GM23338 (cell line): ENCODE results near the gene GRM6. TPM values are rescaled to one million over a fixed set of nuclear protein-coding genes. Genes with fewer than 3 reads are reported as not detected.

Experiments used
- ATAC-seq: fragments of 200-7000 bp; cut with Tn5 transposase; 3 replicates; pipeline ENCODE4 v1.9.1; 2020
- DNase-seq: peaks from one replicate; pipeline ENCODE4 v3.0.0-alpha.2; 2015; ENCODE audit warnings: low spot score
- H2AFZ ChIP-seq: fragments of 200-600 bp; sonication (generic); 2 replicates; pipeline ENCODE4 v1.8.0; 2016; ENCODE audit warnings: antibody characterized with exemption, mild to moderate bottlenecking, moderate library complexity
- H3F3A ChIP-seq: fragments of 200-600 bp; sonication (generic); replicated peaks from 2 replicates; pipeline ENCODE4 v1.8.0; 2017; ENCODE audit warnings: antibody characterized with exemption, mixed run types, low read depth
- H3K27ac ChIP-seq: fragments of 200-600 bp; sonication (generic); 2 replicates; pipeline ENCODE4 v1.6.1; 2016; ENCODE audit warnings: low read depth
- H3K27me3 ChIP-seq: fragments of 200-600 bp; sonication (generic); 2 replicates; pipeline ENCODE4 v1.8.0; 2016; ENCODE audit warnings: mild to moderate bottlenecking, mixed run types, moderate library complexity; ENCODE audit not compliant: insufficient read depth
- H3K36me3 ChIP-seq: fragments of 200-600 bp; sonication (generic); 2 replicates; pipeline ENCODE4 v1.8.0; 2016; ENCODE audit warnings: mild to moderate bottlenecking; ENCODE audit not compliant: insufficient read depth
- H3K4me1 ChIP-seq: fragments of 200-600 bp; sonication (generic); 2 replicates; pipeline ENCODE4 v1.8.0; 2016; ENCODE audit warnings: mild to moderate bottlenecking, moderate library complexity; ENCODE audit not compliant: insufficient read depth
- H3K4me2 ChIP-seq: fragments of 200-600 bp; sonication (generic); 2 replicates; pipeline ENCODE4 v1.7.1; 2017; ENCODE audit warnings: mixed run types
- H3K4me3 ChIP-seq: fragments of 200-600 bp; sonication (generic); 2 replicates; pipeline ENCODE4 v1.6.1; 2016; ENCODE audit warnings: mixed run types
- H3K79me2 ChIP-seq: fragments of 200-600 bp; sonication (generic); replicated peaks from 2 replicates; pipeline ENCODE4 v1.8.0; 2017; ENCODE audit warnings: mild to moderate bottlenecking; ENCODE audit not compliant: insufficient read depth
- H3K9me2 ChIP-seq: fragments of 200-600 bp; sonication (generic); 2 replicates; pipeline ENCODE4 v1.8.0; 2017; ENCODE audit not compliant: insufficient read depth
- H4K20me1 ChIP-seq: fragments of 200-600 bp; sonication (generic); replicated peaks from 2 replicates; pipeline ENCODE4 v1.8.0; 2017; ENCODE audit warnings: mild to moderate bottlenecking; ENCODE audit not compliant: insufficient read depth
- H3K27ac Mint-ChIP-seq: 2 replicates; pipeline ENCODE4 v1.8.0; 2020; ENCODE audit warnings: inconsistent platforms, mild to moderate bottlenecking, moderate library complexity, mixed read lengths
- H3K27me3 Mint-ChIP-seq: 3 replicates; pipeline ENCODE4 v1.8.0; 2022; ENCODE audit warnings: low read depth, mild to moderate bottlenecking, moderate library complexity, mixed read lengths, inconsistent platforms; ENCODE audit not compliant: insufficient read depth, poor library complexity
- H3K36me3 Mint-ChIP-seq: 3 replicates; pipeline ENCODE4 v1.8.0; 2021; ENCODE audit warnings: low read depth, mild to moderate bottlenecking, inconsistent platforms, moderate library complexity, mixed read lengths
- H3K4me1 Mint-ChIP-seq: 3 replicates; pipeline ENCODE4 v1.8.0; 2020; ENCODE audit warnings: mild to moderate bottlenecking, inconsistent platforms, mixed read lengths
- H3K4me3 Mint-ChIP-seq: 3 replicates; pipeline ENCODE4 v1.8.0; 2021; ENCODE audit warnings: moderate library complexity, mild to moderate bottlenecking, inconsistent platforms, mixed read lengths
- H3K9me3 Mint-ChIP-seq: 3 replicates; pipeline ENCODE4 v1.8.0; 2020; ENCODE audit warnings: moderate library complexity, mild to moderate bottlenecking, inconsistent platforms, mixed read lengths
- CREB1 ChIP-seq: fragments of 250-450 bp; sonication (Bioruptor Pico); IDR thresholded peaks from 2 replicates; pipeline ENCODE4 v1.5.0; 2020; ENCODE audit warnings: low read depth, mild to moderate bottlenecking, moderate library complexity
- ETS1 ChIP-seq: IDR thresholded peaks from 2 replicates; pipeline ENCODE4 v1.6.1; 2016; ENCODE audit warnings: antibody characterized with exemption
- EZH2phosphoT487 ChIP-seq: fragments of 200-600 bp; sonication (generic); IDR thresholded peaks from one replicate; pipeline ENCODE4 v1.8.1; 2018; ENCODE audit warnings: antibody characterized with exemption; ENCODE audit not compliant: unreplicated experiment
- JUNB ChIP-seq: IDR thresholded peaks from one replicate; pipeline ENCODE4 v1.6.1; 2016; ENCODE audit warnings: antibody characterized with exemption; ENCODE audit not compliant: unreplicated experiment
- NANOG ChIP-seq: IDR thresholded peaks from 2 replicates; pipeline ENCODE4 v1.6.1; 2016; ENCODE audit warnings: antibody characterized with exemption, borderline replicate concordance
- ZNF114 ChIP-seq: fragments of 250-450 bp; sonication (Bioruptor Pico); IDR thresholded peaks from 2 replicates; pipeline ENCODE4 v1.5.0; 2020; ENCODE audit warnings: mild to moderate bottlenecking, moderate library complexity
- ZNF331 ChIP-seq: fragments of 250-450 bp; sonication (Bioruptor Pico); IDR thresholded peaks from 2 replicates; pipeline ENCODE4 v1.5.0; 2020; ENCODE audit warnings: low read depth, mild to moderate bottlenecking, moderate library complexity
- ZNF462 ChIP-seq: fragments of 250-450 bp; sonication (Bioruptor Pico); IDR thresholded peaks from 2 replicates; pipeline ENCODE4 v1.5.0; 2020; ENCODE audit warnings: mild to moderate bottlenecking, moderate library complexity
- polyA plus RNA-seq: library from polyadenylated mRNA; unstranded; fragments of >200 nt; fragmentation: Nextera tagmentation; extraction: Ambion mirVana; gene quantifications from 2 replicates; pipeline ENCODE4 v1.2.1, GENCODE V29; 2016
- total RNA-seq: library from RNA; depleted of rRNA; stranded (reverse); fragments of >200 nt; shearing (Covaris generic); gene quantifications from 2 replicates; pipeline ENCODE4 v1.2.3, GENCODE V29; 2014

The GRM6 gene
- total and polyA plus RNA-seq, 2 experiments from 2014 or later, result 0.19 TPM; not detected in 1

- Histone ChIP-seq H3K27me3 (no peaks in the 10 kb centered on the region), H3K79me2 (no peaks in the 10 kb centered on the region), H4K20me1 (no peaks in the 10 kb centered on the region), H3K9me2 (no peaks in the 10 kb centered on the region), H3K4me1 (no peaks in the 10 kb centered on the region), H2AFZ (no peak overlapping the region), H3F3A (no peaks in the 10 kb centered on the region), H3K36me3 (no peaks in the 10 kb centered on the region; the same call in 1 of the 2 replicates), H3K4me3 (no peak overlapping the region), H3K27ac (no peak overlapping the region), H3K4me2 (no peak overlapping the region)
- peaks cover 13% of the 10 kb centered on the region for H3K36me3 Mint-ChIP-seq
- no peak overlapping the region for H3K4me3 Mint-ChIP-seq
- no peak overlapping the region for H3K27ac Mint-ChIP-seq
- H3K4me1 Mint-ChIP-seq, result no peaks in the 10 kb centered on the region
- DNase-seq (no peak), ATAC-seq (no peak)
- no peak for TF ChIP-seq NANOG
- no peak for TF ChIP-seq EZH2phosphoT487
- no peak for TF ChIP-seq ZNF462 (CRISPR knock-in tag)
- TF ChIP-seq ZNF331 (CRISPR knock-in tag), result no peak
- no peak for TF ChIP-seq ETS1
- TF ChIP-seq CREB1 (CRISPR knock-in tag), result no peak
- TF ChIP-seq ZNF114 (CRISPR knock-in tag), result no peak
- TF ChIP-seq JUNB, result no peak
- peaks cover 84% of the 10 kb centered on the region for H3K9me3 Mint-ChIP-seq
- peaks cover 3% of the 10 kb centered on the region for H3K27me3 Mint-ChIP-seq
These were observed 11.4 kb upstream of the GRM6 start for GRCh38 chr5:179006564-179006963.
